Esophagus squamous epithelium (tissue), 5 donors: ENCODE measurements around the gene ANO3. TPM values are rescaled to one million over a fixed set of nuclear protein-coding genes. Genes with fewer than 3 reads are reported as not detected.

Source experiments
- DNase-seq: peaks from one replicate; lab custom pipeline; 2025; lab: John Stamatoyannopoulos, UW
- H3K27ac ChIP-seq, 4 donors: fragments of 200-600 bp; sonication (generic); one replicate each; pipeline ENCODE4 v1.5.1; 2016 to 2019; ENCODE audit warnings: mild to moderate bottlenecking in 1 of 4
- H3K27me3 ChIP-seq, 4 donors: fragments of 200-600 bp; sonication (generic); 1 replicate in 3 of 4; 2 replicates in 1 of 4; pipeline versions ENCODE4 v1.5.1 to v1.6.0; 2017 to 2021; ENCODE audit warnings: antibody characterized with exemption in 1 of 4
- H3K36me3 ChIP-seq, 3 donors: fragments of 200-600 bp; sonication (generic); one replicate each; pipeline ENCODE4 v1.5.1; 2016 to 2019
- H3K4me1 ChIP-seq, 3 donors: fragments of 200-600 bp; sonication (generic); one replicate each; pipeline ENCODE4 v1.5.1; 2017 to 2019
- H3K4me3 ChIP-seq, 4 donors: fragments of 200-600 bp; sonication (generic); 1 replicate in 3 of 4; 2 replicates in 1 of 4; pipeline ENCODE4 v1.5.1; 2016 to 2019; ENCODE audit warnings: mild to moderate bottlenecking in 2 of 4, moderate library complexity in 1 of 4
- H3K9me3 ChIP-seq, 3 donors: fragments of 200-600 bp; sonication (generic); one replicate each; pipeline ENCODE4 v1.5.1; 2016 to 2019
- CTCF ChIP-seq, 6 experiments: fragments of 450-650 bp in 4 of 6; fragments of 200-600 bp in 2 of 6; sonication (generic) in 2 of 6; IDR thresholded peaks; one replicate each; pipeline ENCODE4 v1.5.1; 2016 to 2019; ENCODE audit warnings: antibody characterized with exemption in 6 of 6, mild to moderate bottlenecking in 4 of 6, moderate library complexity in 4 of 6
- POLR2A ChIP-seq, 4 donors: fragments of 450-650 bp; IDR thresholded peaks; one replicate each; pipeline ENCODE4 v1.6.1; 2017; ENCODE audit warnings: antibody characterized with exemption in 4 of 4, mild to moderate bottlenecking in 4 of 4, moderate library complexity in 3 of 4
- WGBS, 2 donors: methylation state at CpG; one replicate each; pipeline ENCODE4 v1.1.5; 2018; 5-methylcytosine and 5-hydroxymethylcytosine counted together
- intact Hi-C: fragments of 100-400 bp; cut with DNase I; formaldehyde crosslinking; loops from one replicate; pipeline ENCODE4 v1.15.0; 2022
- total RNA-seq, 4 donors: library from RNA; depleted of rRNA; stranded (reverse); fragments of >200 nt; gene quantifications; one replicate each; pipeline ENCODE4 v1.1.0, GENCODE V29; 2016
- donor health status: DM: yes; HTN: yes; CAD: no.

ANO3 gene
- total RNA-seq, 4 donors from 2014 or later = not detected

DNA sequence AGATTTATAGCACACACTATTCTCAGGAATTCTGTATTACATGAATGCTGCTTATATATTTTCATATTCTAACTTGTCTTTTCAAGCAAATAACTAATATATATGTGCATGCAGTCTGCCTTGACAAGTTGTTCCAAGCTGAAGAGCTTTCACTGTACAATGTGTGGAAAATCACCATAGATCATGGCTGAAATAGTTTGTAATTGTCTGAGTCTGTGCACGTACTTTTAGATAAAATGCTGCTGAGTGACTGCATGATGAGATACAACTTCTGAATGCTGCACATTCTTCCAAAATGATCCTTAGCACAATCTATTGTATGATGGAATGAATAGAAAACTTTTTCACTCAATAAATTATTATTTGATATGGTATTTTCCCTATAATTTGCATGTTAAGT, 331.0 kb downstream of the ANO3 start:
- Histone ChIP-seq H3K9me3 (no peaks in the 10 kb centered on the region), H3K4me3 (no peak overlapping the region), H3K27ac (no peak overlapping the region), H3K36me3 (no peaks in the 10 kb centered on the region), H3K27me3 (no peaks in the 10 kb centered on the region), H3K4me1 (no peaks in the 10 kb centered on the region)
- 61 to 79% methylated on average over 1 of the region's 1 CpG for WGBS, 2 donors
- intact Hi-C loops = no loop called here
- DNase-seq = no peak
- TF ChIP-seq POLR2A (IDR thresholded peaks at IDR 0.05) = no peak
- no peak for TF ChIP-seq CTCF (IDR thresholded peaks at IDR 0.05)

DNA sequence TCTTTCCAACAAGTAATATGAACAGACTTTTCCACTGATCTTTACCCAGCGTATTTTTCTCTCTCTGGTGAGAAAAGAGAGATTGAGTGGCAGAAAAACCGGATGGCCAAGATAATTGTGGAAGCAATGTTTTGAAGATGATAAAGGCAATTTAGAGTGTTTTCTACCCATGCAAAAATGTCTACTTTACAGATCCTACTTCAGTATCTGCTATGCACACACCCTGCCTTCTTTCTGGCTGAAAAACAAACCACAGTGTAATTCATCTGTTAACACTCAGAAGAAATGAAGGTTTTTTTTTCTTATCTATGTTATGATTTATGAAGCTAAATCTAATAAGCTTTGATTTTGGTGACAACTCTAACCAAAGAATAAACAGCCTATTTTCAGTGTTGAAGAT, 333.1 kb downstream of the ANO3 start:
- no peak overlapping the region for H3K4me3 ChIP-seq
- DNase-seq = no peak
- no peak overlapping the region for H3K27ac ChIP-seq
- no peaks in the 10 kb centered on the region for H3K9me3 ChIP-seq
- H3K4me1 ChIP-seq = no peaks in the 10 kb centered on the region
- intact Hi-C loops = no loop called here
- WGBS, 2 donors = 31 to 48% methylated on average over 2 of the region's 2 CpGs
- TF ChIP-seq POLR2A (IDR thresholded peaks at IDR 0.05) (no peak), CTCF (IDR thresholded peaks at IDR 0.05) (no peak)
- no peaks in the 10 kb centered on the region for H3K36me3 ChIP-seq
- no peaks in the 10 kb centered on the region for H3K27me3 ChIP-seq

DNA sequence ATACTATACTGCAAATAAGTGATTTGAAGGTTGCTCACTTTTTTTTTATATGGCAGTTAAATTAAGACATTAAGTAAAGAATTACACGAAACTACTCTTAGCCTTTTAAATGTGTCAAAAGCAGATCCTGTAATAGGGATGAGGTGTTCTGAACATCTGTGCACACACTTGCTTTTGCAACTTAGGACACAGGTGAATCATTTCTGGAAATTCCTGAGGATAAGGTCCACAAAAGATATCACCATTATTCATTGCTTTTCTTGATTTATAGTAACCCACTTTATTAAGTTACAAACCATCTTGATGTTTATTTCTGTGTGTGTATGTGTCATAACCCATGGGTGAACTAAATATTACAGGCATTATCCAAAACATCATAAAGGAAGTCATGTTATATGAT, 334.0 kb downstream of the ANO3 start:
- DNase-seq = no peak
- WGBS, 2 donors = 61% methylated on average over 1 of the region's 1 CpG
- intact Hi-C loops = no loop called here
- no peak for TF ChIP-seq POLR2A (IDR thresholded peaks at IDR 0.05)
- TF ChIP-seq CTCF (IDR thresholded peaks at IDR 0.05) = no peak
- Histone ChIP-seq H3K4me3 (no peak overlapping the region), H3K36me3 (no peaks in the 10 kb centered on the region), H3K4me1 (no peaks in the 10 kb centered on the region), H3K27ac (no peak overlapping the region), H3K27me3 (no peaks in the 10 kb centered on the region), H3K9me3 (no peaks in the 10 kb centered on the region)

DNA sequence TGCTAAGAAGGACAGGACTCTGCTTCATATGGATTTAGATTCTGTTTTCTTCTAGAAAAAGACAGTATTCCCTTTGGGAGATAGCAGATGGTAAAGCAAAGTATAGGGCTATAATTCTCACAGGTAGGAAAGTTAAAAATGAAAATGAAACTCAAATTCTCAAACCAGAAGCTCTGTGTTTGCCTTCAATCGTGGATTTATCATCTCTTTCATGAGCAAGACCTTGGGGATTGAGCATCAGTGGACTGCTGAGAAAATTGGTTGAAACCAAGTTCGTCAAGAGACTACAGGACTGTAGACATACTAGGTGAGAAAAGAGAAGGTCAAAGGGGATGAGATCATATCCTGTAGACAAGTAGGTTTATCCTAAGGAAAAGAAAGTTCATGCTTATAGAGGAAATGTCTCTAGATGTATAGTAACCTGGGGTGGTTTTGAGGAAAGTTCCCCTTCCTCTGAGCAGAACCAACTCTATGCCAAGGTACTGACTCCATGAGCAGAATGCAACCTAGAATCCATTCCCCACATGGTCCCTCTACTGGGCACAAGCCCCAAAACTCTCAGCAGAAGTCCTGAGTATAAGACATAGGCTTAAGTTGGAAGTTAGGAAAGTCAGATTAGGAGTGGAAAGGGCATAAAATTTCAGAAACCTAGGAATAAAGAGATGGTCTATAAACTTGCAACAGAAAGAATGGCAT, 343.5 kb downstream of the ANO3 start:
- intact Hi-C loops = no loop called here
- TF ChIP-seq POLR2A (IDR thresholded peaks at IDR 0.05) (no peak), CTCF (IDR thresholded peaks at IDR 0.05) (no peak)
- peaks cover 0 to 8% (median 3%) of the 10 kb centered on the region in 3 donors for H3K4me1 ChIP-seq
- H3K4me3 ChIP-seq = no peak overlapping the region
- no peak overlapping the region for H3K27ac ChIP-seq
- WGBS, 2 donors = 49 to 70% methylated on average over 2 of the region's 2 CpGs
- no peaks in the 10 kb centered on the region for H3K9me3 ChIP-seq
- no peaks in the 10 kb centered on the region for H3K36me3 ChIP-seq
- H3K27me3 ChIP-seq = no peaks in the 10 kb centered on the region
- no peak for DNase-seq

- intact Hi-C loops = no loop called here
- no peak overlapping the region for H3K4me3 ChIP-seq
- no peaks in the 10 kb centered on the region for H3K27me3 ChIP-seq
- DNase-seq = no peak
- no peaks in the 10 kb centered on the region for H3K9me3 ChIP-seq
- 25 to 37% methylated on average over 2 of the region's 2 CpGs for WGBS, 2 donors
- peaks cover 0 to 8% (median 3%) of the 10 kb centered on the region in 3 donors for H3K4me1 ChIP-seq
- TF ChIP-seq POLR2A (IDR thresholded peaks at IDR 0.05) (no peak), CTCF (IDR thresholded peaks at IDR 0.05) (no peak)
- no peaks in the 10 kb centered on the region for H3K36me3 ChIP-seq
- peak overlapping the region in 2 of 4 donors; percentile 7 to 54 for H3K27ac ChIP-seq
These were observed 344.7 kb downstream of the ANO3 start for GRCh38 chr11:26676641-26677040.
